ENCODE results near the gene KPNB1. TPM values are rescaled to one million over a fixed set of nuclear protein-coding genes. Genes with fewer than 3 reads are reported as not detected.

KPNB1 gene
- polyA plus RNA-seq, 1 donor (not counting 4 experiments of a cell fraction or from before 2014, with no cell fraction given) = 220 TPM

DNA sequence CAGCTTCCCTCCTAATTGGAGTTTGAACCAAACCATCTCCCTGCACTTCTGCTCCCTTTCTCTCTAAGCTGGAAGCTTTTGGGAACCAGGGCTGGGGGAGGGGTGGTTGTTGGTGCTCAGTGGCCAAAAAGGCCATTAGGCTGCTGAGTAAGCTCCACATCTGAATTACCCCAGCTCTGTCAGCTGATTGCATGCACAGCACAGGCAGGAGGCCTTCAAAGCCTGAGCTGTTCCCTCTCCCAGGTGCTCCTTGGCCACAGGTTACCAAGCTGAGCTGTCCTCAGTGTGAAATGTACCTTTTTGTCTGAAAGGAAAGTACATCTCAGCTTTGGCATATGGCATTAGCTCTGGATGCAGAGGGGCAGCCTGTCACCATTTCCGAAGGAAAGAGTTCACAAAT lies 38.0 kb downstream of the KPNB1 start:
- Histone ChIP-seq H3K4me2 (ENCODE audit: control insufficient read depth, extremely low read depth, insufficient read depth, low read depth, low read length) (no peak overlapping the region), H3K27ac (ENCODE audit: control insufficient read depth, insufficient read depth, low read length) (no peak overlapping the region)

DNA sequence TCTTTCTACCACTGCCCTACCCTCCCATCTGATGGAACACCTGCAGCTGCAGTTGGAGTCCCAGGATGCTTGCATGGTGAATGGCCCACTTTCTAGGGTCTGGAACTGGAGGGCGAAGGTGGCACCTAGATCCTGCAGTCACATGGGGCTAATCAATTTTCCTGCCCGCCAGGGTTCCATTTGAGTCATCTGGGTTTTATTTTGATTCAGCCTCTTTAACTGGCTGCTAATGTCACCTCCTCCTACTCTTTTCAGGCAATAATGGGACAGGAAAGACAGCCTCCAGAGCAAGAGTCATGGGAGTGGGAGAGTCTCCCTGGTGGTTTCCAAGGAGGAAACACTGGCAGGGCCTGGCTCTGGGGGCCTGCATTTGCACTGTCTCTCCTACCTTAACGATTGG lies 40.4 kb downstream of the KPNB1 start:
- Histone ChIP-seq H3K36me3 (ENCODE audit: control insufficient read depth in 2 of 2, extremely low read depth in 1 of 2, insufficient read depth in 2 of 2, low read length in 2 of 2) (peaks cover 0 to 5% of the 10 kb centered on the region in 2 experiments), H3K4me2 (ENCODE audit: control insufficient read depth, extremely low read depth, insufficient read depth, low read depth, low read length) (no peak overlapping the region), H3K79me2 (ENCODE audit: control insufficient read depth, insufficient read depth, low read length) (no peaks in the 10 kb centered on the region), H3K9me1 (ENCODE audit: control insufficient read depth, extremely low read depth, insufficient read depth, low read length) (no peaks in the 10 kb centered on the region), H3K4me3 (ENCODE audit: control insufficient read depth in 2 of 3, extremely low read depth in 1 of 3, insufficient read depth in 2 of 3, low read depth in 1 of 3, low read length in 3 of 3) (no peak overlapping the region), H3K4me1 (ENCODE audit: control insufficient read depth, extremely low read depth, insufficient read depth, low read length) (peaks cover 10% of the 10 kb centered on the region), H4K20me1 (ENCODE audit: control insufficient read depth, extremely low read depth, insufficient read depth, low read length) (no peaks in the 10 kb centered on the region), H3K9ac (ENCODE audit: control insufficient read depth, extremely low read depth, insufficient read depth, low read length) (no peak overlapping the region), H3K27ac (ENCODE audit: control insufficient read depth, insufficient read depth, low read length) (no peak overlapping the region), H2AFZ (ENCODE audit: control insufficient read depth, low read length) (no peak overlapping the region), H3K27me3 (ENCODE audit: control insufficient read depth, extremely low read depth, insufficient read depth, low read length) (peaks cover 5% of the 10 kb centered on the region), H3K9me3 (ENCODE audit: control insufficient read depth, low read depth, low read length) (no peaks in the 10 kb centered on the region)
- TF ChIP-seq, protein P1, sequence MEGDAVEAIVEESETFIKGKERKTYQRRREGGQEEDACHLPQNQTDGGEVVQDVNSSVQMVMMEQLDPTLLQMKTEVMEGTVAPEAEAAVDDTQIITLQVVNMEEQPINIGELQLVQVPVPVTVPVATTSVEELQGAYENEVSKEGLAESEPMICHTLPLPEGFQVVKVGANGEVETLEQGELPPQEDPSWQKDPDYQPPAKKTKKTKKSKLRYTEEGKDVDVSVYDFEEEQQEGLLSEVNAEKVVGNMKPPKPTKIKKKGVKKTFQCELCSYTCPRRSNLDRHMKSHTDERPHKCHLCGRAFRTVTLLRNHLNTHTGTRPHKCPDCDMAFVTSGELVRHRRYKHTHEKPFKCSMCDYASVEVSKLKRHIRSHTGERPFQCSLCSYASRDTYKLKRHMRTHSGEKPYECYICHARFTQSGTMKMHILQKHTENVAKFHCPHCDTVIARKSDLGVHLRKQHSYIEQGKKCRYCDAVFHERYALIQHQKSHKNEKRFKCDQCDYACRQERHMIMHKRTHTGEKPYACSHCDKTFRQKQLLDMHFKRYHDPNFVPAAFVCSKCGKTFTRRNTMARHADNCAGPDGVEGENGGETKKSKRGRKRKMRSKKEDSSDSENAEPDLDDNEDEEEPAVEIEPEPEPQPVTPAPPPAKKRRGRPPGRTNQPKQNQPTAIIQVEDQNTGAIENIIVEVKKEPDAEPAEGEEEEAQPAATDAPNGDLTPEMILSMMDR (optimal IDR thresholded peaks at IDR 0.05 in 1 of 3, IDR thresholded peaks at IDR 0.05 in 1 of 3, conservative IDR thresholded peaks at IDR 0.05 in 1 of 3; ENCODE audit: extremely low read depth in 1 of 3, insufficient read depth in 2 of 3, low read length in 3 of 3) = no peak
- TF ChIP-seq EZH2 (IDR thresholded peaks at IDR 0.05; ENCODE audit: low read length) = no peak
- no peak for FAIRE-seq
- DNase-seq (ENCODE audit: low read depth, low spot score) = no peak
- dilution Hi-C loops (cut with MboI; ENCODE audit: extremely low pct_ligation_motif_present, low sequenced_read_pairs) = no loop called here

More for the DNA sequence above, 38.0 kb downstream of the KPNB1 start:
- H2AFZ ChIP-seq (ENCODE audit: control insufficient read depth, low read length) = no peak overlapping the region
- no peaks in the 10 kb centered on the region for H3K79me2 ChIP-seq (ENCODE audit: control insufficient read depth, insufficient read depth, low read length)
- H3K4me3 ChIP-seq (ENCODE audit: control insufficient read depth in 2 of 3, extremely low read depth in 1 of 3, insufficient read depth in 2 of 3, low read depth in 1 of 3, low read length in 3 of 3) = no peak overlapping the region
- no peak for FAIRE-seq
- H3K9ac ChIP-seq (ENCODE audit: control insufficient read depth, extremely low read depth, insufficient read depth, low read length) = no peak overlapping the region
- H3K4me1 ChIP-seq (ENCODE audit: control insufficient read depth, extremely low read depth, insufficient read depth, low read length) = no peaks in the 10 kb centered on the region
- H3K9me3 ChIP-seq (ENCODE audit: control insufficient read depth, low read depth, low read length) = no peaks in the 10 kb centered on the region
- no peak for DNase-seq (ENCODE audit: low read depth, low spot score)
- no peaks in the 10 kb centered on the region for H3K27me3 ChIP-seq (ENCODE audit: control insufficient read depth, extremely low read depth, insufficient read depth, low read length)
- H4K20me1 ChIP-seq (ENCODE audit: control insufficient read depth, extremely low read depth, insufficient read depth, low read length) = peaks cover 5% of the 10 kb centered on the region
- dilution Hi-C loops (cut with MboI; ENCODE audit: extremely low pct_ligation_motif_present, low sequenced_read_pairs) = no loop called here
- no peaks in the 10 kb centered on the region for H3K9me1 ChIP-seq (ENCODE audit: control insufficient read depth, extremely low read depth, insufficient read depth, low read length)
- peaks cover 8 to 19% of the 10 kb centered on the region in 2 experiments for H3K36me3 ChIP-seq (ENCODE audit: control insufficient read depth in 2 of 2, extremely low read depth in 1 of 2, insufficient read depth in 2 of 2, low read length in 2 of 2)
- TF ChIP-seq EZH2 (IDR thresholded peaks at IDR 0.05; ENCODE audit: low read length) = no peak
- TF ChIP-seq, protein P1 (optimal IDR thresholded peaks at IDR 0.05 in 1 of 3, IDR thresholded peaks at IDR 0.05 in 1 of 3, conservative IDR thresholded peaks at IDR 0.05 in 1 of 3; ENCODE audit: extremely low read depth in 1 of 3, insufficient read depth in 2 of 3, low read length in 3 of 3) = no peak

Measured in keratinocyte (primary cell).